HEK293 (cell line): ENCODE results near the gene GNAZ.

ENCODE experiments used
- CTCF ChIA-PET: fragments of 350-600 bp; formaldehyde crosslinking; extraction: SDS; loops from one replicate; lab custom pipeline; 2021; ENCODE audit warnings: antibody characterized with exemption; lab: Yijun Ruan, JAX
- POLR2A ChIA-PET: fragments of 300-600 bp; formaldehyde crosslinking; extraction: SDS; loops from one replicate; lab custom pipeline; 2020; ENCODE audit warnings: antibody characterized with exemption, inconsistent platforms; lab: Yijun Ruan, JAX
- H3K27ac ChIP-seq: fragments of 200-500 bp; sonication (Bioruptor generic); 2 replicates; pipeline ENCODE4 v1.5.1; 2014; ENCODE audit warnings: low read depth, low read length, control low read depth, inconsistent platforms; ENCODE audit errors: extremely low read depth
- H3K36me3 ChIP-seq, 2 experiments: fragments of 200-500 bp in 1 of 2; sonication (Bioruptor generic) in 1 of 2; 1 replicate in 1 of 2; 2 replicates in 1 of 2; pipeline ENCODE4 v1.5.1; 2014 to 2017; ENCODE audit warnings: inconsistent platforms in 2 of 2, low read length in 2 of 2; ENCODE audit not compliant: control insufficient read depth in 2 of 2, insufficient read depth in 1 of 2
- H3K4me1 ChIP-seq: fragments of 200-500 bp; sonication (Bioruptor generic); 2 replicates; pipeline ENCODE4 v1.5.1; 2014; ENCODE audit warnings: mild to moderate bottlenecking, low read length, inconsistent platforms; ENCODE audit not compliant: control insufficient read depth, insufficient read depth
- H3K4me3 ChIP-seq: 2 replicates; pipeline ENCODE4 v1.5.1; 2011; ENCODE audit warnings: low read depth, mild to moderate bottlenecking, control low read depth, low read length, moderate library complexity
- H3K9me3 ChIP-seq: fragments of 200-500 bp; sonication (Bioruptor generic); 2 replicates; pipeline ENCODE4 v1.5.1; 2014; ENCODE audit warnings: low read depth, low read length, inconsistent platforms; ENCODE audit not compliant: control insufficient read depth, insufficient read depth
- BCL11B ChIP-seq: fragments of 450-650 bp; formaldehyde crosslinking; IDR thresholded peaks from 2 replicates; pipeline ENCODE4 v1.5.1; 2016; ENCODE audit warnings: low read depth, missing biosample characterization, missing genetic modification characterization
- EGR2 ChIP-seq: fragments of 450-650 bp; formaldehyde crosslinking; IDR thresholded peaks from 2 replicates; pipeline ENCODE4 v1.5.1; 2016; ENCODE audit warnings: low read depth, missing biosample characterization, missing genetic modification characterization
- ELK4 ChIP-seq: IDR thresholded peaks from 2 replicates; pipeline ENCODE4 v1.6.1; 2011; ENCODE audit warnings: mild to moderate bottlenecking, low read depth, low read length, borderline replicate concordance
- GFI1B ChIP-seq: fragments of 450-650 bp; formaldehyde crosslinking; IDR thresholded peaks from 2 replicates; pipeline ENCODE4 v1.5.1; 2016; ENCODE audit warnings: missing biosample characterization, missing genetic modification characterization
- HIC1 ChIP-seq: fragments of 450-650 bp; formaldehyde crosslinking; IDR thresholded peaks from 2 replicates; pipeline ENCODE4 v1.5.1; 2016; ENCODE audit warnings: missing biosample characterization, missing genetic modification characterization
- INSM2 ChIP-seq: fragments of 450-650 bp; formaldehyde crosslinking; IDR thresholded peaks from 2 replicates; pipeline ENCODE4 v1.5.1; 2016; ENCODE audit warnings: missing biosample characterization, missing genetic modification characterization
- PBX3 ChIP-seq: sonication (generic); formaldehyde crosslinking; IDR thresholded peaks from 2 replicates; pipeline ENCODE4 v1.8.1; 2022; ENCODE audit warnings: mild to moderate bottlenecking, moderate library complexity, missing genetic modification reagents
- SP2 ChIP-seq: fragments of 450-650 bp; formaldehyde crosslinking; IDR thresholded peaks from 2 replicates; pipeline ENCODE4 v1.5.1; 2016; ENCODE audit warnings: missing biosample characterization, missing genetic modification characterization
- ZFP41 ChIP-seq: fragments of 450-650 bp; formaldehyde crosslinking; IDR thresholded peaks from 2 replicates; pipeline ENCODE4 v1.5.1; 2016; ENCODE audit warnings: missing biosample characterization, missing genetic modification characterization, borderline replicate concordance
- ZIC2 ChIP-seq: fragments of 450-650 bp; formaldehyde crosslinking; IDR thresholded peaks from 2 replicates; pipeline ENCODE4 v1.5.1; 2016; ENCODE audit warnings: missing biosample characterization, missing genetic modification characterization
- ZNF175 ChIP-seq: fragments of 450-650 bp; formaldehyde crosslinking; IDR thresholded peaks from 2 replicates; pipeline ENCODE4 v1.5.1; 2016; ENCODE audit warnings: missing biosample characterization, missing genetic modification characterization
- ZNF214 ChIP-seq: fragments of 450-650 bp; formaldehyde crosslinking; IDR thresholded peaks from 2 replicates; pipeline ENCODE4 v1.5.1; 2017; ENCODE audit warnings: missing biosample characterization, mild to moderate bottlenecking, missing genetic modification characterization, borderline replicate concordance
- ZNF341 ChIP-seq: fragments of 450-650 bp; formaldehyde crosslinking; IDR thresholded peaks from 2 replicates; pipeline ENCODE4; 2016; ENCODE audit warnings: low read depth, missing biosample characterization, missing genetic modification characterization
- ZNF449 ChIP-seq: fragments of 450-650 bp; formaldehyde crosslinking; IDR thresholded peaks from 2 replicates; pipeline ENCODE4 v1.5.1; 2017; ENCODE audit warnings: missing biosample characterization, mild to moderate bottlenecking, missing genetic modification characterization, moderate library complexity
- ZNF473 ChIP-seq: fragments of 450-650 bp; formaldehyde crosslinking; IDR thresholded peaks from 2 replicates; pipeline ENCODE4 v1.5.1; 2017; ENCODE audit warnings: missing biosample characterization, missing genetic modification characterization
- ZNF513 ChIP-seq: fragments of 450-650 bp; IDR thresholded peaks from 2 replicates; pipeline ENCODE4 v1.5.1; 2018; ENCODE audit warnings: missing biosample characterization, missing genetic modification characterization
- ZNF548 ChIP-seq: fragments of 450-650 bp; formaldehyde crosslinking; IDR thresholded peaks from 2 replicates; pipeline ENCODE4 v1.5.1; 2016; ENCODE audit warnings: missing biosample characterization, missing genetic modification characterization
- ZNF561 ChIP-seq: fragments of 450-650 bp; IDR thresholded peaks from 2 replicates; pipeline ENCODE4 v1.5.1; 2018; ENCODE audit warnings: missing biosample characterization, missing genetic modification characterization, borderline replicate concordance
- ZNF596 ChIP-seq: fragments of 450-650 bp; IDR thresholded peaks from 2 replicates; pipeline ENCODE4 v1.5.0; 2018; ENCODE audit warnings: missing biosample characterization, mild to moderate bottlenecking, missing genetic modification characterization, moderate library complexity
- ZNF623 ChIP-seq: fragments of 450-650 bp; formaldehyde crosslinking; IDR thresholded peaks from 2 replicates; pipeline ENCODE4 v1.5.1; 2016; ENCODE audit warnings: missing biosample characterization, missing genetic modification characterization
- ZNF707 ChIP-seq: fragments of 450-650 bp; formaldehyde crosslinking; IDR thresholded peaks from 2 replicates; pipeline ENCODE4 v1.5.1; 2016; ENCODE audit warnings: missing biosample characterization, missing genetic modification characterization
- ZNF747 ChIP-seq: fragments of 450-650 bp; formaldehyde crosslinking; IDR thresholded peaks from 2 replicates; pipeline ENCODE4 v1.5.1; 2016; ENCODE audit warnings: missing biosample characterization, missing genetic modification characterization
- ZSCAN5A ChIP-seq: fragments of 450-650 bp; formaldehyde crosslinking; IDR thresholded peaks from 2 replicates; pipeline ENCODE4 v1.5.1; 2016; ENCODE audit warnings: missing biosample characterization, missing genetic modification characterization

GNAZ gene

GRCh38 chr22:23151827-23152226, 81.5 kb downstream of the GNAZ start:
- Histone ChIP-seq H3K4me1 (no peaks in the 10 kb centered on the region), H3K27ac (no peak overlapping the region), H3K4me3 (no peak overlapping the region)
- CTCF ChIA-PET: no interaction called here
- TF ChIP-seq ZNF175 (tag by site-specific recombination) (no peak), ZNF747 (tag by site-specific recombination) (no peak), ZFP41 (tag by site-specific recombination) (no peak), HIC1 (tag by site-specific recombination) (no peak), ZNF473 (tag by site-specific recombination) (no peak)
- TF ChIP-seq, all 188 proteins: peak for 0
- POLR2A ChIA-PET: no interaction called here
- H3K9me3 ChIP-seq: no peaks in the 10 kb centered on the region
- H3K36me3 ChIP-seq: peaks cover 0 to 71% of the 10 kb centered on the region in 2 experiments; a peak in 1 of 3 replicates

GRCh38 chr22:23152238-23153114, 82.2 kb downstream of the GNAZ start:
- CTCF ChIA-PET: no interaction called here
- no peak overlapping the region for H3K27ac ChIP-seq
- no peaks in the 10 kb centered on the region for H3K4me1 ChIP-seq
- H3K4me3 ChIP-seq: no peak overlapping the region
- POLR2A ChIA-PET: no interaction called here
- TF ChIP-seq ZNF596 (tag by site-specific recombination) (no peak), PBX3 (no peak), ZNF341 (tag by site-specific recombination) (no peak), GFI1B (tag by site-specific recombination) (no peak), INSM2 (tag by site-specific recombination) (no peak), ZSCAN5A (tag by site-specific recombination) (no peak), ZNF214 (tag by site-specific recombination) (no peak), ZNF513 (tag by site-specific recombination) (no peak), ZNF707 (tag by site-specific recombination) (no peak), ZNF449 (no peak), ZIC2 (tag by site-specific recombination) (no peak), ELK4 (no peak), ZNF623 (no peak), SP2 (tag by site-specific recombination) (no peak), ZNF561 (tag by site-specific recombination) (no peak), ZNF548 (no peak), EGR2 (tag by site-specific recombination) (no peak), BCL11B (tag by site-specific recombination) (no peak)
- no peaks in the 10 kb centered on the region for H3K9me3 ChIP-seq
- peaks cover 0 to 65% of the 10 kb centered on the region in 2 experiments; a peak in 1 of 3 replicates for H3K36me3 ChIP-seq
